WTC11 (cell line): ENCODE results near the gene WDFY4.

Source experiments
- CTCF ChIP-seq: fragments of 200-600 bp; IDR thresholded peaks from 2 replicates; pipeline ENCODE4 v1.8.0; 2022; ENCODE audit warnings: antibody characterized with exemption
- PRDM15 ChIP-seq: sonication (generic); formaldehyde crosslinking; IDR thresholded peaks from 2 replicates; pipeline ENCODE4 v1.8.0; 2022; ENCODE audit warnings: missing genetic modification reagents
- TCF7 ChIP-seq: sonication (generic); formaldehyde crosslinking; IDR thresholded peaks from 2 replicates; pipeline ENCODE4 v1.8.0; 2022; ENCODE audit warnings: mild to moderate bottlenecking, low read depth, missing genetic modification reagents, moderate library complexity
- USF2 ChIP-seq: sonication (generic); formaldehyde crosslinking; IDR thresholded peaks from 2 replicates; pipeline ENCODE4 v1.8.1; 2023; ENCODE audit warnings: mild to moderate bottlenecking, missing genetic modification reagents, moderate library complexity

GRCh38 chr10:48813825-48814224, 129.2 kb downstream of the WDFY4 start:
- TF ChIP-seq PRDM15 = no peak
- no peak for TF ChIP-seq CTCF
- TF ChIP-seq TCF7 (CRISPR knock-in tag) = no peak
- TF ChIP-seq USF2 = no peak
